ENCODE results near the gene UROS.

UROS gene

DNA sequence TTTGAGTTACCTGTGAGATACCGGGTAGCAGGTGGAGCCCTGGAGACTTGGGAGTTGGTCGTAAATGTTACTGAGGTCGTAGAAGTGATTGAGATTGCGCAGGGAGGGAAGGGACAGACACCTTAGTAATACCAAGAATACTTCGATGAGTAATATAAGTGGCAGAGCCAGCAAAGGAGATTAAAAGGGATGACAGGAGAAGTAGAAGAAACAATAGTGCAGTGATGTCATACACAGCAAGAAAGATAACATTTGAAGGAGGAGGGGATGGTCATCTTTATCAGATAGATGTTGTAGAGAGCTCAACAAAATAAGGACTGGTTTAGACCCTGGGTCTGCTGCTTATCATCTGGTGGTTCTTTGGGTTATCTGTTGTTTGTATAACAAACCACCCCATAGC, 5.3 kb upstream of the UROS start:
- H3K9ac ChIP-seq (ENCODE audit: low read length): no peak overlapping the region
- H3K4me2 ChIP-seq (ENCODE audit: low read length): no peak overlapping the region
- no peak overlapping the region for H3K27ac ChIP-seq (ENCODE audit: low read length)
- no peak for TF ChIP-seq EZH2phosphoT487 (IDR thresholded peaks at IDR 0.05; ENCODE audit: low read depth)
- TF ChIP-seq, protein P1, sequence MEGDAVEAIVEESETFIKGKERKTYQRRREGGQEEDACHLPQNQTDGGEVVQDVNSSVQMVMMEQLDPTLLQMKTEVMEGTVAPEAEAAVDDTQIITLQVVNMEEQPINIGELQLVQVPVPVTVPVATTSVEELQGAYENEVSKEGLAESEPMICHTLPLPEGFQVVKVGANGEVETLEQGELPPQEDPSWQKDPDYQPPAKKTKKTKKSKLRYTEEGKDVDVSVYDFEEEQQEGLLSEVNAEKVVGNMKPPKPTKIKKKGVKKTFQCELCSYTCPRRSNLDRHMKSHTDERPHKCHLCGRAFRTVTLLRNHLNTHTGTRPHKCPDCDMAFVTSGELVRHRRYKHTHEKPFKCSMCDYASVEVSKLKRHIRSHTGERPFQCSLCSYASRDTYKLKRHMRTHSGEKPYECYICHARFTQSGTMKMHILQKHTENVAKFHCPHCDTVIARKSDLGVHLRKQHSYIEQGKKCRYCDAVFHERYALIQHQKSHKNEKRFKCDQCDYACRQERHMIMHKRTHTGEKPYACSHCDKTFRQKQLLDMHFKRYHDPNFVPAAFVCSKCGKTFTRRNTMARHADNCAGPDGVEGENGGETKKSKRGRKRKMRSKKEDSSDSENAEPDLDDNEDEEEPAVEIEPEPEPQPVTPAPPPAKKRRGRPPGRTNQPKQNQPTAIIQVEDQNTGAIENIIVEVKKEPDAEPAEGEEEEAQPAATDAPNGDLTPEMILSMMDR (IDR thresholded peaks at IDR 0.05; ENCODE audit: low read depth, low read length): no peak
- 0 out of 2 replicates have a peak, but pooled peaks cover 6% of the 10 kb centered on the region for H4K20me1 ChIP-seq (ENCODE audit: insufficient read depth, low read length)
- no peak overlapping the region for H2AFZ ChIP-seq (ENCODE audit: low read depth, low read length)
- no peaks in the 10 kb centered on the region for H3K9me3 ChIP-seq (ENCODE audit: insufficient read depth, low read length)
- no peak overlapping the region for H3K4me3 ChIP-seq (ENCODE audit: low read length)
- peaks cover 27% of the 10 kb centered on the region for H3K36me3 ChIP-seq (replicated peaks; ENCODE audit: low read depth, low read length)
- no peaks in the 10 kb centered on the region for H3K27me3 ChIP-seq (ENCODE audit: low read depth, low read length)
- peaks cover 8% of the 10 kb centered on the region for H3K4me1 ChIP-seq (ENCODE audit: low read length)
- H3K79me2 ChIP-seq (ENCODE audit: low read length): peaks cover 43% of the 10 kb centered on the region

DNA sequence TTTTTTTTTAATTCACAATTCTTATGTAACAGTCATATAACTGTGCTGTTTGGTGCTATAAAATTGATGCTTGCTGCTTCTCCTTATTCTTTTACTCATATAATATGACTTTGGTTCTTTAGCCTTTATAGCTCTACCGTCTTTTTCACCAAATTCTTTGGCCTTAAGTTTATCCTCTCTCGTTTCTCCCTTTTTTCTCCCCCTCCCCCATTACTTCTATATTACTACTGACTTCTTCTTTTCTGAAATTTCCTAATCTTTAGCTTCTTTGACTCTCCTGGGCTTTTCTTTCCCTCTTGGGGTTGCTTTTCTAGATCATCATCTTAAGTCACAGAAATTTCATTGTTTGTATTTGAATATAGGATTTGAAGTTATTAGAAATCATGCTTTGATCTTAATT, 4.1 kb upstream of the UROS start:
- Histone ChIP-seq H3K27me3 (ENCODE audit: low read depth, low read length) (no peaks in the 10 kb centered on the region), H3K4me2 (ENCODE audit: low read length) (no peak overlapping the region), H2AFZ (ENCODE audit: low read depth, low read length) (no peak overlapping the region), H3K36me3 (replicated peaks; ENCODE audit: low read depth, low read length) (peaks cover 24% of the 10 kb centered on the region), H3K79me2 (ENCODE audit: low read length) (peaks cover 55% of the 10 kb centered on the region), H3K9me3 (ENCODE audit: insufficient read depth, low read length) (no peaks in the 10 kb centered on the region), H3K9ac (ENCODE audit: low read length) (no peak overlapping the region), H4K20me1 (ENCODE audit: insufficient read depth, low read length) (0 out of 2 replicates have a peak, but pooled peaks cover 6% of the 10 kb centered on the region), H3K4me1 (ENCODE audit: low read length) (peaks cover 8% of the 10 kb centered on the region), H3K27ac (ENCODE audit: low read length) (no peak overlapping the region), H3K4me3 (ENCODE audit: low read length) (no peak overlapping the region)
- TF ChIP-seq, protein P1 (IDR thresholded peaks at IDR 0.05; ENCODE audit: low read depth, low read length): no peak
- no peak for TF ChIP-seq EZH2phosphoT487 (IDR thresholded peaks at IDR 0.05; ENCODE audit: low read depth)

GRCh38 chr10:125824736-125825135, 1.7 kb upstream of the UROS start:
- peak overlapping the region; percentile 98 for H3K4me3 ChIP-seq (ENCODE audit: low read length)
- no peaks in the 10 kb centered on the region for H3K27me3 ChIP-seq (ENCODE audit: low read depth, low read length)
- no peak overlapping the region for H2AFZ ChIP-seq (ENCODE audit: low read depth, low read length)
- no peaks in the 10 kb centered on the region for H3K9me3 ChIP-seq (ENCODE audit: insufficient read depth, low read length)
- H4K20me1 ChIP-seq (ENCODE audit: insufficient read depth, low read length): 0 out of 2 replicates have a peak, but pooled peaks cover 6% of the 10 kb centered on the region
- no peak overlapping the region for H3K27ac ChIP-seq (ENCODE audit: low read length)
- peak overlapping the region; percentile 84 for H3K4me2 ChIP-seq (ENCODE audit: low read length)
- peaks cover 74% of the 10 kb centered on the region for H3K79me2 ChIP-seq (ENCODE audit: low read length)
- H3K36me3 ChIP-seq (replicated peaks; ENCODE audit: low read depth, low read length): peaks cover 24% of the 10 kb centered on the region
- H3K9ac ChIP-seq (ENCODE audit: low read length): no peak overlapping the region
- no peak for TF ChIP-seq EZH2phosphoT487 (IDR thresholded peaks at IDR 0.05; ENCODE audit: low read depth)
- TF ChIP-seq, protein P1 (IDR thresholded peaks at IDR 0.05; ENCODE audit: low read depth, low read length): no peak
- H3K4me1 ChIP-seq (ENCODE audit: low read length): peaks cover 17% of the 10 kb centered on the region

DNA sequence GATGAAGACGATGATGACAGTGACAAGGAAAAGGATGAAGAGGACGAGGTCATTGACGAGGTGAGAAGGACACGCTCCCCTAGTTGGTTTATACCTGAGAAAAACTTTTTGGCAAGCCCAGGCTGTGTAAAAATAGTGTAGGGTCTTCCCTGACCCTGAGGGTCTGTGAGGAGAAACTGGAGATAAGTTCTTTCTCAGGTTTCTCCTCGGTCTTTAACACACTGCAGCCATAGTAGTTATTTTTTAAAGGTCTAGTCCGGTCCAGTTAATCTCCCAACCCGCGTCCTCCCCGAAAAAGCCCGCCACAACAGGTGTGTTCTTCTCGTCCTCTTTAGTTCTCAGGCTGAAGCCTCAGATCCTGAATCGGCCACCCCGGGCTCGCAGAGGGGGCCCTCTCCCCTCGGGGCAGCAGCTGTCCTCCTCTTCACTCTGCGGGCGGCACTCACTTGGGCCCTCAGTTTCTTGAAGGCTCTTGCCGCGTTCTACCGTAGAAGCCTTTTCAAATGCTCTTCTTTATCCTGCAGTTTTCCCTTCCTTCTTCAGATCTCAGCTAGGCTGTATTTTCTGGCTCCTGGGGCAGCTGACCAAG, 699 bp upstream of the UROS start:
- Histone ChIP-seq H4K20me1 (ENCODE audit: insufficient read depth, low read length) (0 out of 2 replicates have a peak, but pooled peaks cover 6% of the 10 kb centered on the region), H3K27ac (ENCODE audit: low read length) (peak overlapping the region; percentile 70)
- no peak for TF ChIP-seq EZH2phosphoT487 (IDR thresholded peaks at IDR 0.05; ENCODE audit: low read depth)
- TF ChIP-seq, protein P1 (IDR thresholded peaks at IDR 0.05; ENCODE audit: low read depth, low read length): no peak

More for the DNA sequence above, 699 bp upstream of the UROS start:
- Histone ChIP-seq H3K9me3 (ENCODE audit: insufficient read depth, low read length) (no peaks in the 10 kb centered on the region), H3K4me2 (ENCODE audit: low read length) (peak overlapping the region; percentile 84), H3K36me3 (replicated peaks; ENCODE audit: low read depth, low read length) (peaks cover 15% of the 10 kb centered on the region), H2AFZ (ENCODE audit: low read depth, low read length) (peak overlapping the region; percentile 86; the same call in 1 of the 2 replicates), H3K9ac (ENCODE audit: low read length) (peak overlapping the region; percentile 83), H3K27me3 (ENCODE audit: low read depth, low read length) (no peaks in the 10 kb centered on the region), H3K4me3 (ENCODE audit: low read length) (peak overlapping the region; percentile 98), H3K4me1 (ENCODE audit: low read length) (peaks cover 17% of the 10 kb centered on the region), H3K79me2 (ENCODE audit: low read length) (peaks cover 73% of the 10 kb centered on the region)

Measured in OCI-LY3 (cell line).